HG03571 (cell line): ENCODE data around the gene COL18A1.

ENCODE experiments used
- ATAC-seq: cut with Tn5 transposase; IDR thresholded peaks from one replicate; pipeline ENCODE4 v1.9.1; 2021; ENCODE audit not compliant: unreplicated experiment

COL18A1 gene

GRCh38 chr21:45396620-45396995 lies 8.4 kb upstream of the COL18A1 start:
- no peak for ATAC-seq

GRCh38 chr21:45397381-45397780 lies 7.6 kb upstream of the COL18A1 start:
- ATAC-seq: no peak

- ATAC-seq: no peak
Observed at GRCh38 chr21:45401054-45401518, 3.9 kb upstream of the COL18A1 start.

GRCh38 chr21:45401916-45402900 lies 2.8 kb upstream of the COL18A1 start:
- ATAC-seq: no peak

GRCh38 chr21:45403133-45403824 lies 1.7 kb upstream of the COL18A1 start:
- ATAC-seq: no peak

- ATAC-seq: no peak
Observed at GRCh38 chr21:45403825-45404729, 888 bp upstream of the COL18A1 start.

- no peak for ATAC-seq
Observed at GRCh38 chr21:45405271-45405818, 380 bp downstream of the COL18A1 start.

- no peak for ATAC-seq
Observed at GRCh38 chr21:45405819-45406762, 1.1 kb downstream of the COL18A1 start.

GRCh38 chr21:45406801-45407628 lies 2.0 kb downstream of the COL18A1 start:
- ATAC-seq: no peak

GRCh38 chr21:45407629-45408247 lies 2.8 kb downstream of the COL18A1 start:
- no peak for ATAC-seq

- no peak for ATAC-seq
Observed at GRCh38 chr21:45408271-45408791, 3.4 kb downstream of the COL18A1 start.

GRCh38 chr21:45408801-45409261 lies 3.9 kb downstream of the COL18A1 start:
- no peak for ATAC-seq

- ATAC-seq: no peak
Observed at GRCh38 chr21:45409466-45410150, 4.6 kb downstream of the COL18A1 start.

- ATAC-seq: no peak
Observed at GRCh38 chr21:45410151-45410864, 5.3 kb downstream of the COL18A1 start.

- ATAC-seq: no peak
Observed at GRCh38 chr21:45410865-45411809, 6.2 kb downstream of the COL18A1 start.

- no peak for ATAC-seq
Observed at GRCh38 chr21:45411810-45412206, 6.8 kb downstream of the COL18A1 start.
